ENCODE measurements around the gene ANGPTL8. TPM values are rescaled to one million over a fixed set of nuclear protein-coding genes. Genes with fewer than 3 reads are reported as not detected.

Gene ANGPTL8
- total and polyA plus RNA-seq, 2 of the 4 experiments (the other 2 are of a cell fraction), result not detected

DNA sequence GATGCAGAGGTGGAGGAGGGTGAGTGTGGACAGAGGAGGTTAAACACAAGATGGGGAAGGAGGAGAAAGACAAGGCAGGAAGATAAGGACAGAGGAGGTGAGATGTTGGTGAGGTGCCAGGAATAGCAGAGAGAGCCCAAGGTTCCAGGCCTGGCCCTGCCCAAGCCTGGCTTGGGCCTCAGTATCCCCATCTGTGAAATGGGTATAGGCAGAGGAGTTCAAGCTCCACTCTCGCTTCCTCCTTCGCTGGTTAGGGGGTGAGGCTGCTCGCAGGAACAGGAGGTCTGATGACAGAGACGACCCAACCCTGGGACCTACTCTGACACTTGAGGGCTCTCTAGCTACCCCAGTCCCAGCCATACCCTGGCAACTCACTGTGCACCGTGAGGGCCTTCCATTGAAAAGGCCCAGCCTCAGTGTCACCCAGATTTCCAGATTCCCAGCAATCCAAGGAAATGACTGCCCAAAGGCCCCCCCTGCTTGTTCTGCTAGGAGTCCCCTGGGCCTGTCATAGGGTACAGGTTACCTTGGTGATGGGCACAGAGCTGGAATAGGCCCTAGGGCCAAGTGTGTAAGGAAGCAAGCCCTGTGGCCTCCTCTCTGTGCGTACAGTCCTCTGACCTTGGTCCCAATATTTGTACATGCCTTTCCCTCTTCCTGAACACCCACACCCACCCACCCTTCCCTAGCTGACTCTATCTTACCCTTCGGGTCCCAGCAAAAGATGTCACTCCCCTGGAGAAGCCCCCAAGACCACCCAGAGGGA, 8.6 kb upstream of the ANGPTL8 start:
- DNase-seq (no peak), ATAC-seq (ENCODE audit: low read depth) (no peak)
- Histone ChIP-seq H3K9ac (ENCODE audit: low read depth, low read length) (no peak overlapping the region), H2BK15ac (ENCODE audit: low read depth, low read length) (no peak overlapping the region), H3K4me2 (ENCODE audit: low read depth, low read length) (no peak overlapping the region), H3K27me3 (ENCODE audit: control insufficient read depth, insufficient read depth, low read length) (no peaks in the 10 kb centered on the region), H4K20me1 (ENCODE audit: insufficient read depth, low read length) (no peaks in the 10 kb centered on the region), H2AFZ (replicated peaks; ENCODE audit: low read length, poor library complexity) (no peak overlapping the region), H3K23ac (ENCODE audit: low read depth, low read length) (no peak overlapping the region), H2AK5ac (ENCODE audit: low read depth, low read length) (no peak overlapping the region), H4K5ac (ENCODE audit: low read depth, low read length) (no peak overlapping the region), H2BK20ac (ENCODE audit: low read depth, low read length) (no peak overlapping the region), H2AK9ac (replicated peaks; ENCODE audit: low read depth, low read length, poor library complexity) (no peak overlapping the region), H3K56ac (ENCODE audit: extremely low read depth, insufficient read depth, low read length) (no peak overlapping the region), H3K4me3 (ENCODE audit: insufficient read depth, low read depth, low read length) (no peak overlapping the region), H4K8ac (ENCODE audit: low read depth in 2 of 2, low read length in 2 of 2) (no peak overlapping the region), H3K36me3 (ENCODE audit: control insufficient read depth, insufficient read depth, low read length) (peaks cover 33% of the 10 kb centered on the region), H3K9me3 (ENCODE audit: control insufficient read depth, insufficient read depth, low read length) (no peaks in the 10 kb centered on the region), H2BK120ac (ENCODE audit: low read depth, low read length) (no peak overlapping the region), H3K18ac (ENCODE audit: low read depth, low read length) (no peak overlapping the region), H2BK5ac (ENCODE audit: low read depth, low read length, poor library complexity, severe bottlenecking) (no peak overlapping the region), H3K27ac (ENCODE audit: insufficient read depth, low read length) (no peak overlapping the region), H3K4ac (ENCODE audit: low read depth, low read length) (no peak overlapping the region), H4K91ac (ENCODE audit: insufficient read depth, low read depth, low read length) (no peak overlapping the region), H3K79me1 (ENCODE audit: low read depth in 1 of 2, low read length in 2 of 2) (no peaks in the 10 kb centered on the region), H3K9me1 (ENCODE audit: insufficient read depth, low read length) (peaks cover 8% of the 10 kb centered on the region; the same call in 1 of the 2 replicates), H3K14ac (replicated peaks; ENCODE audit: low read depth, low read length) (no peak overlapping the region), H3K4me1 (ENCODE audit: control insufficient read depth, insufficient read depth, low read length) (no peaks in the 10 kb centered on the region)
- dilution Hi-C loops (cut with HindIII; ENCODE audit: low sequenced_read_pairs, unreplicated experiment) (no loop called here), in situ Hi-C loops (cut with MboI; ENCODE audit: low sequenced_read_pairs) (no loop called here), intact Hi-C loops (cut with micrococcal nuclease) (no loop called here)
- TF ChIP-seq, protein P1, sequence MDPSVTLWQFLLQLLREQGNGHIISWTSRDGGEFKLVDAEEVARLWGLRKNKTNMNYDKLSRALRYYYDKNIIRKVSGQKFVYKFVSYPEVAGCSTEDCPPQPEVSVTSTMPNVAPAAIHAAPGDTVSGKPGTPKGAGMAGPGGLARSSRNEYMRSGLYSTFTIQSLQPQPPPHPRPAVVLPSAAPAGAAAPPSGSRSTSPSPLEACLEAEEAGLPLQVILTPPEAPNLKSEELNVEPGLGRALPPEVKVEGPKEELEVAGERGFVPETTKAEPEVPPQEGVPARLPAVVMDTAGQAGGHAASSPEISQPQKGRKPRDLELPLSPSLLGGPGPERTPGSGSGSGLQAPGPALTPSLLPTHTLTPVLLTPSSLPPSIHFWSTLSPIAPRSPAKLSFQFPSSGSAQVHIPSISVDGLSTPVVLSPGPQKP (IDR thresholded peaks at IDR 0.05; ENCODE audit: borderline replicate concordance, low read depth, low read length), result no peak
- TF ChIP-seq POLR2A (IDR thresholded peaks at IDR 0.05; ENCODE audit: low read depth, low read length) (no peak), MXI1 (IDR thresholded peaks at IDR 0.05; ENCODE audit: borderline replicate concordance, low read depth, low read length) (no peak), FOS (IDR thresholded peaks at IDR 0.05; ENCODE audit: low read depth, low read length) (no peak), BHLHE40 (IDR thresholded peaks at IDR 0.05; ENCODE audit: low read depth, low read length) (no peak), NFE2L2 (IDR thresholded peaks at IDR 0.05; ENCODE audit: low read depth, low read length) (no peak), CHD1 (IDR thresholded peaks at IDR 0.05; ENCODE audit: low read depth, low read length) (no peak), CEBPB (IDR thresholded peaks at IDR 0.05; ENCODE audit: low read depth, low read length) (no peak), MAFK (IDR thresholded peaks at IDR 0.05; ENCODE audit: low read depth, low read length) (no peak), RAD21 (IDR thresholded peaks at IDR 0.05; ENCODE audit: low read length) (no peak), RFX5 (IDR thresholded peaks at IDR 0.05; ENCODE audit: low read depth, low read length) (no peak), RCOR1 (IDR thresholded peaks at IDR 0.05; ENCODE audit: insufficient replicate concordance, low read length) (no peak), SMC3 (IDR thresholded peaks at IDR 0.05; ENCODE audit: low read depth, low read length) (no peak), MAZ (IDR thresholded peaks at IDR 0.05; ENCODE audit: borderline replicate concordance, low read depth, low read length) (no peak)
- TF ChIP-seq, protein P2, sequence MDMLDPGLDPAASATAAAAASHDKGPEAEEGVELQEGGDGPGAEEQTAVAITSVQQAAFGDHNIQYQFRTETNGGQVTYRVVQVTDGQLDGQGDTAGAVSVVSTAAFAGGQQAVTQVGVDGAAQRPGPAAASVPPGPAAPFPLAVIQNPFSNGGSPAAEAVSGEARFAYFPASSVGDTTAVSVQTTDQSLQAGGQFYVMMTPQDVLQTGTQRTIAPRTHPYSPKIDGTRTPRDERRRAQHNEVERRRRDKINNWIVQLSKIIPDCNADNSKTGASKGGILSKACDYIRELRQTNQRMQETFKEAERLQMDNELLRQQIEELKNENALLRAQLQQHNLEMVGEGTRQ (IDR thresholded peaks at IDR 0.05; ENCODE audit: low read depth, low read length), result no peak
- TF ChIP-seq, protein P3, sequence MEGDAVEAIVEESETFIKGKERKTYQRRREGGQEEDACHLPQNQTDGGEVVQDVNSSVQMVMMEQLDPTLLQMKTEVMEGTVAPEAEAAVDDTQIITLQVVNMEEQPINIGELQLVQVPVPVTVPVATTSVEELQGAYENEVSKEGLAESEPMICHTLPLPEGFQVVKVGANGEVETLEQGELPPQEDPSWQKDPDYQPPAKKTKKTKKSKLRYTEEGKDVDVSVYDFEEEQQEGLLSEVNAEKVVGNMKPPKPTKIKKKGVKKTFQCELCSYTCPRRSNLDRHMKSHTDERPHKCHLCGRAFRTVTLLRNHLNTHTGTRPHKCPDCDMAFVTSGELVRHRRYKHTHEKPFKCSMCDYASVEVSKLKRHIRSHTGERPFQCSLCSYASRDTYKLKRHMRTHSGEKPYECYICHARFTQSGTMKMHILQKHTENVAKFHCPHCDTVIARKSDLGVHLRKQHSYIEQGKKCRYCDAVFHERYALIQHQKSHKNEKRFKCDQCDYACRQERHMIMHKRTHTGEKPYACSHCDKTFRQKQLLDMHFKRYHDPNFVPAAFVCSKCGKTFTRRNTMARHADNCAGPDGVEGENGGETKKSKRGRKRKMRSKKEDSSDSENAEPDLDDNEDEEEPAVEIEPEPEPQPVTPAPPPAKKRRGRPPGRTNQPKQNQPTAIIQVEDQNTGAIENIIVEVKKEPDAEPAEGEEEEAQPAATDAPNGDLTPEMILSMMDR (conservative IDR thresholded peaks at IDR 0.05; ENCODE audit: low read depth, low read length), result no peak
- POLR2A ChIA-PET (ENCODE audit: unreplicated experiment), result no interaction called here
- CTCF ChIA-PET, result no interaction called here
- BruUV-seq (replicated peaks), result no TSS peak
- 90% methylated on average over 2 of the region's 7 CpGs; no CpG with 5 or more reads in 1 of the 2 experiments for WGBS, 2 experiments (ENCODE audit: extremely low coverage in 2 of 2, insufficient read length in 1 of 2)

All from IMR-90 (cell line).